GM21423 (cell line): Measurements from ENCODE around the gene CBFA2T2.
"Not testable (repeated sequence)": the region's sequence is repeated elsewhere in the genome, so short reads cannot be mapped to it uniquely, and the experiment has no call there.

Experiments used
- ATAC-seq: cut with Tn5 transposase; IDR thresholded peaks from one replicate; pipeline ENCODE4 v1.9.1; 2021; ENCODE audit warnings: mild to moderate bottlenecking, moderate library complexity; ENCODE audit not compliant: unreplicated experiment

Gene CBFA2T2

DNA sequence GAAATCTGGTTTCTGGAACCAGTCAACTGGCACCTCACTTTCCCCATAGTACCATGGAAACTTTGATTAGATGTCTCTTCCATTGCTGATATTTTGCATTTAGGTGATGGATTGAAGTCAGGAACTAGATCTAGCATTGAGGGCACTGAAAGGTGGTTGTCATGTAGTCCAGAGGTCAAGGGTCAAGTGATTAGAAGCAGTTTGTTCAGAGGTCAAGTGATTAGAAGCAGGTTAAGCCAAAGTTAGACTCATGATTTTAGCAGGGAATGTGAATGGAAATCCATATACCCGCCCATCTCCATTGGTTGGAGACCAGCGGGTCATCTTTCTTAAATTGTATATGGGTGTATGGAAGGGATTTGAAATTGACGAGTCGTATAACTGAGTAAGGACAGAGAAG, 51.2 kb downstream of the CBFA2T2 start:
- ATAC-seq = no peak

GRCh38 chr20:33541797-33542196, 51.9 kb downstream of the CBFA2T2 start:
- no peak for ATAC-seq

GRCh38 chr20:33545763-33546162, 55.9 kb downstream of the CBFA2T2 start:
- no peak for ATAC-seq

DNA sequence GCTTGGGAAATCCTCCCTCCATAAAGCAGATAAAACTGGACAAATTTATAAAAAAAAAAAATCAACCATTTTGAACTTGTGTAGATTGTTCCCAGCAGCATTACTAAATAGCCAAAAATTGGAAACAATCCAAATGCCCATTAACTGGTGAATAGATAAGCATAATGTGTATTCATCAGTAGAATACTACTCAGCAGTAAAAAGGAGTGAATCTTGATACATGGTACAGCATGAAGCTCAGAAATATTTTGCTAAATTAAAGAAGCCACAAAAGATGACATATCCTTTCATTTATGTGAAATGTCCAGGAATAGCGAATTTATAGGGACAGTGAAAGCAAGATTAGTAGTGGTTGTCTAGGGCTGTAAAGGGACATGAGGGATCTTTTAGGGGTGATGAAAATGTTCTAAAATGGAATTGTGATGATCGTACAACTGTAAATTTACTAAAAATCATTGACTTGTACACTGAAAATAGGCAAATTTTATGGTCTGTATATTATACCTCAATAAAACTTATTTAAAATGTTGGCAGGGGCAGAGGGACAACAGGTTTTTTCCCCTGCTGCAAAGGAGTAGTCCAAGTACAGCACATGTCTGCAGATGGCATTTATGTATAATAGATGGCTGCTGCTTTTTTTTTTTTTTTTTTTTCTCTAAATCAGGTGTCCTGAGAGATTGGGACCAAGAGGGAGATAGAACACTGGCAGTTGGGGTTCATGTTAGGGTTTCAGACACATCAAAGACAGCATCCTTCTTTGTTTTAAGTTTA, 59.5 kb downstream of the CBFA2T2 start:
- no peak for ATAC-seq

GRCh38 chr20:33551778-33552177, 61.9 kb downstream of the CBFA2T2 start:
- ATAC-seq = no peak

DNA sequence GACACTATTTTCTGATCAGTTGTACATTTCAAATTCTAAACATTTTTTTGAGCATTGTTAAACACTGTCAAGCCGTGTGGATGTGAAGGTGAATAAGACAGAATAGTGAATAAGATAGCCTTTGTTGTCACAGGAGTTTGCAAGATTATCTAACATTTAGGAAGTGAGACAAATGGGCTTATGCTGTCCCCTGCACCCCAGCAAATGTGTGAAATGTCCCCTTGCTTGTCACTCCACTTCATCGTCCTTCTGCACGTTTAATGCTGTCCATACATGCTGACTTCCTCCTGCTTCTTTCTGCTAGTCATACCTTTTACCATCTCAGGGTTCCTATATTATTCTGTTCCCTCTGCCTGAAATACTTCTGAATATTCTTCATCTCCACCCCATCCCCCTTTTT, 62.6 kb downstream of the CBFA2T2 start:
- no peak for ATAC-seq

DNA sequence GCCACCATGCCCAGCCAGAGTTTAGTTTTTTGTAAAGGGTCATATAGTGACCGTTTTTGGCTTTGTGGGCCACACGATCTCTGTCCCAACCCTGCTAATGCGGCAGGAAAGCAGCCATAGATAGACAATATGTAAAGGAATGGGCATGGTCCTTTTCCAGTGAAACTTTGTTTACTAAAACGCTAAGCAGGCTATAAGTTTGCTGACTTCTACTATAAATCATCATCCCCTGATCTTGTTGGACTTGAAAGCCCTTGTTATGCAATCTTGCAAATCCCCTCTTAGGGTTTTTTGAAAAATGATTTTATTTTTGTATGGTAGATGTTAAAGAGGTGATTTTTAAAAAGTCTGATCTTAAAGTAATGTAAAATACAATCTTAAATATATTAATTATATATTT, 63.6 kb downstream of the CBFA2T2 start:
- no peak for ATAC-seq

DNA sequence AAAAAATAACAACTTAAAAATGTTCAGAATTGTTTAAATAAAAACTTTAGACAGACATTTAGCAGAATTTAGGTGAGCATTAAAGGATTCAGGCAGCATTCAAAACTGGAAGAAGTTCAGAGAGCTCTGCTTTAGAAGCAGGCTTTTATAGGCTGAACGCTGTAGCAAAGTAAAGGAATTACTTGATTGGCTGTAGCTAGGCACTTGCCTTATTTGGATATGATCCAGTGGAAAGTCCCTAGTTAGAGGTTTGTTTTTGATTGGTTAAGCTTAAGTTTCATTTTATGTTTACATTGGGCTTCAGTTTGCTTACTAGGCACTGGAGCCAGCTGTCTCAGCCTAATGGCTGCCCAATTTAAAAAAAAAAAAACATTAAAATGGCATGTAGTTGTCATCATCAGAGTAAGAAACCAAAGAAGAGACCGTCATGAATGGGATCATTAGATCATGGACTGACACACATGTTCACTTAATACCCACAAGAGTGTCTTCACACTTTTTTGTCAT, 65.1 kb downstream of the CBFA2T2 start:
- ATAC-seq = peak; percentile 97

DNA sequence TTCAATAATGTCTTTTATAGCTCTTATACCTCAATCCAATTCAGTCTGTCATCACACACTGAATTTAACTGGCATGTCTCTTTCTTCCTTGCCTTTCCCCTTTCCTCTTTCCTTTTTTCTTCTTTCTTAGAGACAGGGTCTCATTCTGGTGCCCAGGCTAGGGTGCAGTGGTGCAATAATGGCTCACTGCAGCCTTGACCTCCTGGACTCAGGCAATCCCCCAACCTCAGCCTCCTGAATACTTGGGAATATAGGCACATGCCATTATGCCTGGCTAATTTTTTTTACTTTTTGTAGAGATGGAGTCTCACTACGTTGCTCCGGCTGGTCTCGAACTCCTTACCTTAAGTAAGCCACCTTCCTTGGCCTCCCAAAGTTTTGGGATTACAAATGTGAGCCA, 65.9 kb downstream of the CBFA2T2 start:
- ATAC-seq = no peak

- ATAC-seq = no peak
Measured at GRCh38 chr20:33556246-33556645, 66.3 kb downstream of the CBFA2T2 start.

- no peak for ATAC-seq
Measured at GRCh38 chr20:33558348-33559144, 68.7 kb downstream of the CBFA2T2 start.

DNA sequence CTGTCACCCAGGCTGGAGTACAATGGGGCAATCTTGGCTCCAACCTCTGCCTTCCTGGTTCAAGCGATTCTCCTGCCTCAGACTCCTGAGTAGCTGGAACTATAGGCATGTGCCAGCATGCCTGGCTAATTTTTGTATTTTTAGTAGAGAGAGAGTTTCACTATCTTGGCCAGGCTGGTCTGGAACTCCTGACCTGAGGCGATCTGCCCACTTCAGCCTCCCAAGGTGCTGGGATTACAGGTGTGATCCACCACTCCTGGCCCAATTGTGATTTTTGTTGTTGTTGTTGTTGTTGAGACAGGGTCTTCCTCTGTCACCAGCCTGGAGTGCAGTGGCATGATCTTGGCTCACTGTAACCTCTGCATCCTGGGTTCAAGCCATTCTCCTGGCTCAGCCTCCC, 69.3 kb downstream of the CBFA2T2 start:
- no peak for ATAC-seq

DNA sequence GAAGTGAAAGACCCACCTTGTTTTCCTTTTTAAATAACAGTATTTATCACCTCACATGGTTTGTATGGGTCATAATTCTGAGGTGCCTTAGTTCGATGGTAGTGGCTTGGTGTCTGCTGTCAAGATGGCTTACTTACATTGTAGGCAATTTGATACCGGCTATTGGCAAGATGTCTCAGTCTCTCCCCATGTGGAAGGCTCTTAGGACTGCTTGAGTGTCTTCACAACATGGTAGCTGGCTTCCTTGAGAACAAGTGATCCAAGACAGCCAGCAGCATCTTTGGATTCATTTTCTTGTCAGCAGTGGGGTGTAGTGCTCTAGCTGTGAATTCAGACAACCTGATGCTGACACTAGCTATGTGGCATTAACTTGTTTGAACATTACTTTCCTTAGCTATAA, 70.1 kb downstream of the CBFA2T2 start:
- no peak for ATAC-seq

GRCh38 chr20:33561053-33561452, 71.2 kb downstream of the CBFA2T2 start:
- not testable (repeated sequence) for ATAC-seq

DNA sequence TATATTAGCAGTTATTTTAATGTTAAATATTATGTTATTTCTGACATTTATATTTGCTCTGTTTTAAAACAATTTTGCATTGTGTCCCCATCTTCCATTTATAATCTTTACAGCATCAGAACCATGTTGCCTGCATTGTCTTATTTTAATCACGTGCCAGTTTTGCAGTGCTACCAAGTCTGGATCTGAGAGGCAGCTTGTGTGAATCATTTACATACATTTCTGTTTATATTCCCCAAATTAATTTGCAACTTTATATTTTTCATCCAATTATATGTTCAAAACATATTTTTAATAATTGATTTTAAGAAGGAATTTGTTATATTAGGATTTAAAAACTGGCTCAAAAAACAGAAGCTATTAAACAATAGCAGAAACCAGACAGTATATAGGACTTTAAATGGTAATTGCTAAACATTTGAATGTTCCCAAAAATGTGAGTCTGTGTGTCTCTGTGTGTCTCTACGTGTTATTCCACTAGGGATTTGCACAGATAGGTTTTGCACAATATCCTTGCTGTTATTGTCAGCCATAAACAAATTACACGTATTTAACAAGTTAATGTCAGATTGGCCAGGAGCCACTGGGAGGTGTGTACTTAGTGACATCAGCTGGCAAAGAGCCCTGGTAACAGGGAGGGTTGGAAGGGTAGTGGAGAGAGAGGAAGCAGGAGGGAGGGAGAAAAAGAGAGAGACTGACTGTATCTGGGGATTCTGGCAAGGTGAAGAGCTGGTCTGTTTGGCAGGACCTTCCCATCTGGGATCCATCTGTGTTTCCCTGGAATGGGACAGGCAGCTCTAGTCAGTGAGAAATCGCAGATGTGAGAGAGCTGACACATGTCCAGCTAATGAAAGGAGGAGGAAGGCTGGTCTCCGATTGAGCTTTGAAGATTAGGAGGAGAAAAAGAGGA, 72.1 kb downstream of the CBFA2T2 start:
- ATAC-seq = no peak

GRCh38 chr20:33563788-33564187, 73.9 kb downstream of the CBFA2T2 start:
- no peak for ATAC-seq

GRCh38 chr20:33566781-33567603, 77.1 kb downstream of the CBFA2T2 start:
- ATAC-seq = no peak

DNA sequence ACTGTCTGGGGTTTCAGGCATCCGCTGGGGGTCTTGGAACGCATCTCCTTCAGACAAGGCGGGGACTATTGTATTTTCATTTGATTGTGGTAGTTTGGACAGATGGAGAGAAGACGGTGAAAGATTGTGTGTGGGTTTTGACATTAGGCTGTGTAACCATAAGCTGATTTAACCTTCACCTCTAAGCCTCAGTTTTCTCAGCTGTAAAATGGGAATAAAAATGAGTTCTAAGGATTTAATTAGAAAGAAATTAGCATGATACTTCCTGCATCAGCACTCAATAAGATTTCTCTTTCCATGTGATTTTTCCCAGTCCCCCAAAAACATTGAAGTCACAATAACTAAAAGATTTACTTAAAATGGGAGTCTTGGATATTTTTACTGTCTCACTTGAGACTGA, 78.1 kb downstream of the CBFA2T2 start:
- ATAC-seq = no peak

GRCh38 chr20:33568378-33568777, 78.5 kb downstream of the CBFA2T2 start:
- no peak for ATAC-seq
